ENCODE results near the gene CCR7.
"Not testable (repeated sequence)": the region's sequence is repeated elsewhere in the genome, so short reads cannot be mapped to it uniquely, and the experiment has no call there.

GRCh38 chr17:40586264-40586663, 21.0 kb upstream of the CCR7 start:
- TF ChIP-seq CTCF (IDR thresholded peaks at IDR 0.05); EZH2 (IDR thresholded peaks at IDR 0.05; ENCODE audit: borderline replicate concordance, insufficient read depth, low read depth, low read length, poor library complexity, severe bottlenecking): not testable (repeated sequence)
